Hepatic stellate cell (primary cell): ENCODE data around the gene S100A13.
"Not testable (repeated sequence)": the region's sequence is repeated elsewhere in the genome, so short reads cannot be mapped to it uniquely, and the experiment has no call there.

Experiments
- DNase-seq: peaks from one replicate; pipeline ENCODE4 v3.0.0; 2011; ENCODE audit warnings: low spot score

The S100A13 gene

DNA sequence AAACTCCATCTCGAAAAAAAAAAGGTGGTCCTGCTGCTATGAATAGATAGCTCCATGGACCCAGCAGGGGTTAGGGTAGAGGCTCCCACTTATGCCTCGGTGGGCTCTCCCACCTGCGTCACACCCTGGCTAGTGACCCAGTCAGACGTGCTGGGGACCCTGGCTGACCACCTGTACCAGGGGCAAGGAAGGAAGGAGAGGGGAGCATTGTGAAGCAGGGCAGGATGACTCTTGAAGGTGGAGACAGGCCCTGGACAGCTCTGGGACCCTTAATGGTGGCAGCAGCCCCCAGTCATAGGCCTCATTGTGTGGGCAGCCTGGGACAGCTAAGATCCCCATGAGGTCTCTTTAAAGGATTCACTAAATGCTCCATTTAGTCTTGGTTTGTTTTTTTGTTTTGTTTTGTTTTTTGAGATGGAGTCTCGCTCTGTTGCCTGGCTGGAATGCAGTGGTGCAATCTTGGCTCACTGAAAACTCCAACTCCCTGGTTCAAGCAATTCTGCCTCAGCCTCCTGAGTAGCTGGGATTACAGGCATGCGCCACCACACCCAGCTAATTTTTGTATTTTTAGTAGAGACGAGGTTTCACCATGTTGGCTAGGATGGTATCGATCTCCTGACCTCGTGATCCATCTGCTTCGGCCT is 20.8 kb upstream of the S100A13 start:
- no peak for DNase-seq

DNA sequence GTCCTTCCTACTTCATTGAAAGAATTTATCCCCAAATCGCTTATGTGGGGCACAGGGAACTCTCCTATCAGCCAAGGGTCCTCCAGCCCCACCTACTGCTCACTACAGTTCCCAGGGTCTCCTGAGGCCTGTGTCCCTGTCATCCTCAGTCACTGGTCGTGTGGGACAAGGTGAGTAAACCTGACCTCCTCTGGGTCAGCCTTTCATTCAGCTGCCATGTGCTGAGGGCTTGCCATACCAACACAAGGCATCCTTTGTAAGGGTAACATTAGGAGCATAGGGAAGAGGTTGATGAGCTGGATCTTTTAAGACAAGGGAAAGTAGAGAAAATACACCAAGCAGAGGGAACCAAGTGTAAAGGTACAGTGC is 20.0 kb upstream of the S100A13 start:
- no peak for DNase-seq

DNA sequence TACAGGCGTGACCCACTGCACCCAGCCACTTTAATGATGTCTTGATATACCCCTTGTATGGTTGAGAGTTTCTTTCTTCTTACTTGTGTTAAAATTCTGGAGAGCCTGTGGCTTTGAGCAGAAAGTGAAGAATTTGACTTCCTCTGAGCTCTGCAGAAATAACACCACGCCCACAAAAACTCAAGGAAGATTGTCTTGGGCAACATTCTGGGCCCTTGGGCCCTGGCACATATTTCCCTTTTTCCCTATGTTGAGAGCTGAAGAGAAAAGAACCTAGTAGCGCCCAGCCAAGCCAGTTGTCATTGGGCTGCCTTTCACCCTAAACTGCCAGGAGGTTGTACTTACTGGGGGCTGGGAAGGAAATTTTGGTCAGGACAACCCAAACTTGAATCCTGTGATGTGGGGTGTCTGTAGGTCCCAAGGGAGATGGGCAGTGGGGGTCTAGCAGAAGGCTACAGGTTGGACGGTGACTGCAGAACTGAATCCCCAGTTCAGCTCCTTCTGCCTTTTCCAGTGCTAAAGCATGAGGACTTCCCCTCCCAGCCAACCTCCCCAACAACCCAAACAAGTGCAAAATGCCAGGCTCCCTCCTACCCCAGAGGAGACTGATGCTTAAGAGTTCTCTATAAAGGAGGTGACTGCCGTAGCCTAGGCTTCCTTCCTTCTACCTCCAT is 19.5 kb upstream of the S100A13 start:
- DNase-seq, result no peak

DNA sequence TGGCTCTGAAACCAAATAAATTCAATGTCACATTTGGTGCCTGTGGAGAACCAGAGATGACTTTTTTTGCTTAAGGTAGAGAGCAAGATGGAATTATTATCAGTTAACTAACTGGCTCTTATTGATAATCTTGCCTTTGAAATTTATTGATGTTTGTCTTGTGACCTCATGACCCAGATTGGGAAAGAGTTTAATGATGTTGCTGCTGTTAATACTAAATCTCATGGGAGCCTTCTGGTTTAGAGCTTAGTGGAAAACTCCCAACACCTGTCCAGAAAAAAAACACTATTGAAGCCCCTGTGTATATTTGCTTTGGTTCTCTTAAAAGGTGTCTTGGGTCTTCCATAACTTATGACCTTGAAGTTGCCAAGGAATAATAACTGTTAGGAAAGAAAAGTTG is 16.5 kb upstream of the S100A13 start:
- DNase-seq, result no peak

DNA sequence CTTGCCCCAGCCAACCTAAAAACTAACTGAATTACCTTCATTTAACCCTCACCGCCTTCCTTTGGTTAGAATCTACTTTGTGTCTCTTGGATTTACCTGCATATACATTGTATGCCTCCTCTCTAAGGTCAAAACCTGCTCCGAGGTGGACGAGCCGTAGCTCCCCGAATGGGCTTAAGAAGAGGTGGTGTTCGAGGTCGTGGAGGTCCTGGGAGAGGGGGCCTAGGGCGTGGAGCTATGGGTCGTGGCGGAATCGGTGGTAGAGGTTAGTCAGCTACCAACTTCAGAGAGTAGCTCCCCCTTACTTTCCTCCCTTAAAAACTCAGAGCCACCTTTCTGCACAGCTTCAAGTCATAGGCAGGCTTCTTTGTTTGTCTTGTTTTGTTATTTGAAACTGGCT is 15.8 kb upstream of the S100A13 start:
- no peak for DNase-seq

DNA sequence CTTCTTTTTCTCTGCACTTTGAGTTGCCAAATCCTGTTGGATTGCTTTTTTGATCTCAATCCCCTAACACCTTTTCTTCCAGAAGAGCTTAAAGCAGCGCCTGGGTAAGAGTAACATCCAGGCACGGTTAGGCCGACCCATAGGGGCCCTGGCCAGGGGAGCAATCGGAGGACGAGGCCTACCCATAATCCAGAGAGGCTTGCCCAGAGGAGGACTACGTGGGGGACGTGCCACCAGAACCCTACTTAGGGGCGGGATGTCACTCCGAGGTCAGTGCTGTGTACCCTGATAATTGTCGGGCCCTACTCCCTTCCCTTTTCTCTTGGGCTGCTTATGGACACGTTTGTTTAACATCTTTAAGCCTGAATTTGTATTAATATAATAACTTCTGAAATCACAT is 14.9 kb upstream of the S100A13 start:
- no peak for DNase-seq

DNA sequence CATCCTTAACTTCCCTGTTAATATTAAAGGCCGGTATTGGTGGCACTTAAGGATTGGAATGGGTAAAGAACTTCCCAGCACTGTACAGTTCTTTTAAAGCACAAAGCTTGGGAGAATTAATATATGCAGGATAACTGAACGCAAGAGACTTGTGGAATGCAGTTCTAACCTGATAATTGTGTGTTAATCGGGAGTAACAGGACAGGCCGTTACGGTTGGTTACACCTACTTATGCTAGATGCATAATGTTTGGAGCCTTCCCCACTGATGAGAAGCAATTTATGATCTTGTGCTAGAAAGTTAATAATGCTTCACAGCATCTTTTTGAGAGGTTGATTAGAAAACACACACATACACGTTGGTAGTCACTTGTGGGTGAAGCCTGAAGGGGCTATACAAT is 13.6 kb upstream of the S100A13 start:
- no peak for DNase-seq

DNA sequence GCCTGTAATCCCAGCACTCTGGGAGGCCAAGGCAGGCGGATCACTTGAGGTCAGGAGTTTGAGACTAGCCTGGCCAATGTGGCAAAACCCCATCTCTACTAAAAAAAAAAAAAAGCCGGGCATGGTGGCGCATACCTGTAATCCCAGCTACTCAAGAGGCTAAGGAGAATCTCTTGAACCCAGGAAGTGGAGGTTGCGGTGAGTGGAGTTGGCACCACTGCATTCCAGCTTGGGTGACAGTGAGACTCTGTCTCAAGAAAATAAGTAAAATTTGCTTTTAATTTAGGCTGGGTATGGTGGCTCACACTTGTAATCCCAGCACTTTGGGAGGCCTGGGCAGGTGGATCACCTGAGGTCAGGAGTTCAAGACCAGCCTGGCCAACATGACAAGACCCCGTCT is 12.9 kb upstream of the S100A13 start:
- DNase-seq, result not testable (repeated sequence)

DNA sequence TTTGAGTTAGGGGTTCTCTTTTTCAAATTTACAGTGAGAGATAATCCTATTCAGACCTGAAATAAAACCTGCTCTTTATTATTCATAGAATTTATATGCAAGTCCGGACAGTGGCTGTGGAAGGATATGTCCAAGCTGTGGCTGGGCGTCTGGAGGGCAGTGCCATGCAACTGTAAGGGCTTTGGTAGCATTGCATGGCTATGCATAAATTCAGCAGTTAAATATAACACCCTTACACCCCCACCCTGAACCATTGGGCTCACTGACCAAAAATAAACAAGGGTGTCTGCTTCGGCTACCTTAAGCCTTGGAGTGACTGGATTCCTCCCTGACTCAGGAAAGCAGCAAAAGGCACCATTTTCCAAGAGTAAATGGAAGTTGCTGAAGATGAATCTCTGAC is 12.0 kb upstream of the S100A13 start:
- DNase-seq, result no peak

DNA sequence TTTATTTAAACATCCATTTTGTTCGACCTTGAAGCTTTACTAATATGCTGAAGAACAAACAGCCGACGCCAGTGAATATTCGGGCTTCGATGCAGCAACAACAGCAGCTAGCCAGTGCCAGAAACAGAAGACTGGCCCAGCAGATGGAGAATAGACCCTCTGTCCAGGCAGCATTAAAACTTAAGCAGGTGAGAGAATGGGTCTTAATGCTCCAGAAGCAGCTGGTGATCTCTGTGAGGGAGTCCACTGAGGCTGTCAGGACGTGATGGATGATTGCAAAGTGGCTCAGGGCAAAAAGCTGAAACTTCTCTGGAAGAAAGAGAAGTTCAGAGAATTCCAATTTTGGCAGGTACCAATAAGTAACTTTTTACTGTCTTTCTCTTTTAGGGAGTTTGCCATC is 11.0 kb upstream of the S100A13 start:
- DNase-seq, result no peak

DNA sequence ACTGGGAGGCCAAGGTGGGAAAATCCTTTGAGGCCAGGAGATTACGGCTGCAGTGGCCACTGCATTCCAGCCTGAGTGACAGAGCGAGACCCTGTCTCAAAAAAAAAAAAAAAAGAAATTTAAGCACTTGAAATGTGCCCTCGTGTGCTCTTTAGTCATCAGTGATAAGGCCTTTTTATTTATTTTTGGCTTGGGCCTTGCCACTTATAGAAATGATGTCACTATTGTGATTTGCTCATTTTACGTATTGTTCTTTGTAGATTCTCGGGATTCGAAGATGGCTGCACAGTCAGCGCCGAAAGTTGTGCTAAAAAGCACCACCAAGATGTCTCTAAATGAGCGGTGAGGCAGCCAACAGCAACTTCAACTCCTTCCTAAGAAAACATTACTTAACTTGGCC is 9.0 kb upstream of the S100A13 start:
- DNase-seq, result no peak

DNA sequence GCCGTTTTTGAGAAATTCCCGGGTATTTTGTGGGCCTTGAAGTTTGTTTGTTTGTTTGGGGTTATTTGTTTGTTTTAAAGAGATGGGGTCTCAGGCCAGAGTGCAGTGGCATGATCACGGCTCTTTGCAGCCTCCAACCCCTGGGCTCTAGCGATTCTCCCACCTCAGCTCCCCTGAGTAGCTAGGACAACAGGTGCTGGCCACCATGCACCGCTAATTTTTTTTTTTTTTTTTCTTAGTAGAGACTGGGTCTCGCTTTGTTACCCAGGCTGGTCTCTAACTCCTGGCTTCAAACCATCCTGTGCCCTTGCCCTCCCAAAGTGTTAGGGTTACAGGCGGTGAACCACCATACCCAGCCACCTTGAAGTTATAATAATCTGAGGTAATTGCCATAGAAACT is 8.6 kb upstream of the S100A13 start:
- no peak for DNase-seq

DNA sequence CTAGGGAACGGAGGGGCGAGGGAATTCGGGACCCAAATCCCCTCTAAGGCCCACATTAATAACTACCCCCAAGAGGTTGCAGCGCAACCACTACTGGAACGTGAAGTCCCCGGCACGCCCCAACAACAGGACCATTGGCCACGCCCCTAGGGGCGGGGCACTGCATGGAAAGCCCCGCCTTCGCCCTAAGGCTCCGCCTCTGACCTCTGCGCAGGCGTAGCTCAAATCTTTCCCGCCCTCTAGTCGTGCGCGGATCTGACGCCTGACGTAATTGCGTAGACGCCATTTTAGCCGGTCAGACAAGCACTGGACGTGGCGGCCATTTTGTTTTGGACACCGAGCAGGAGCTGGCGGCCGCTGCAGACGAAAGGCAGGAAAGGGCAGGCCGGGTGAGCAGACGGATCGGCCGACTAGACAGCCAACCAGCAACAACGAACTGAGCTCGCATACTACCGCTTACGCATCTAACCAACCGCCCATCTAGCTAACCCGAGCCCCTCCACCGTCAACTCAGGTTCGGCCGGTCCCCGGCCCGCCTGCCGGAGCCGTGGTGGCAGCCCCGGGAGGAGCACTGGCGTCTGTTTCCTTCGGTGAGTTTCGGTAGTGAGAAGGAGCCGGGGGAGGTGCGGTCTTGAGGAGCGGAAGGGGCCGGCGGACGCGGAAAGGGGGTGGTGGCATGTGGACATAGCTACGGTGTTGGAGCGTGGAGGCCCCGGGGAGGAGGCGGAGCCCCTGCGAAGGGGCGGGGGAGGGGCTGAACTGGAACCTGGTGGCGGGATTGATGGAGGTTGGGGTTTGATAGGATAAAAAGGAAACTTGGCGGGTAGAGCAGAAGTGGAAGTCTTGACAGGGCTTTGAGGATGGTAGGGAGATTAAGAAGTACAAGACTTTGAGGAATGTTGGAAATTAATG is 6.7 kb upstream of the S100A13 start, which contains the start of gene CHTOP:
TSS of gene CHTOP (plus strand) at position 313 of the 912 bp plus-strand sequence. CDS start 2,523 bp downstream, outside the sequence.
- DNase-seq, result peak; percentile 98

DNA sequence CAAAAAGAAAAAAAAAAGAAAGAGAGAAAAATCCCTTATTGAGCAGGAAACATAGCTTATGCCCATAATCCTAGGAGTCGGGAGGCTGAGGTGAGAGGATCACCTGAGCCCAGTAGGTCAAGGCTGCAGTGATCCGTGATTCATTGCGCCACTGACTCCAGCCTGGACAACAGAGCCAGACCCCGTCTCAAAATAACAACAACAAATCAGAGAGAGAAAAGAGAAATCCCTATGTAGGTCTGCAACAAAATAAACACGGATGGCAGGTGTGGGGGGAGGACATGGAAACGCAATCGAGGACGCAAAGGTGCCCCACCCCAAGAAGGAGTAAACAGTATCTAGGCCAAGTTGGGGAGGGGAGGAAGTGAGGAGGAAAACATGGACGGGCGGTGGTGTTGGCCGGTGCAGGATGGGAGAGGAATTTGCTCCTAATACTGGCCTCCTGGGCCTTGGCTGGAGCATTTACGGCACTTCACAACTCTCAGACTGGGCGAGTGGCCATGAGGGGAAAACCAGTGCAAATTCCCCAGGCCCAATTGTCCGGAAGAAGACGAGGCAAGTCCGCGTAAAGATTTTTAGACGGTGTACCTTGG is 6.0 kb upstream of the S100A13 start:
- DNase-seq, result no peak

DNA sequence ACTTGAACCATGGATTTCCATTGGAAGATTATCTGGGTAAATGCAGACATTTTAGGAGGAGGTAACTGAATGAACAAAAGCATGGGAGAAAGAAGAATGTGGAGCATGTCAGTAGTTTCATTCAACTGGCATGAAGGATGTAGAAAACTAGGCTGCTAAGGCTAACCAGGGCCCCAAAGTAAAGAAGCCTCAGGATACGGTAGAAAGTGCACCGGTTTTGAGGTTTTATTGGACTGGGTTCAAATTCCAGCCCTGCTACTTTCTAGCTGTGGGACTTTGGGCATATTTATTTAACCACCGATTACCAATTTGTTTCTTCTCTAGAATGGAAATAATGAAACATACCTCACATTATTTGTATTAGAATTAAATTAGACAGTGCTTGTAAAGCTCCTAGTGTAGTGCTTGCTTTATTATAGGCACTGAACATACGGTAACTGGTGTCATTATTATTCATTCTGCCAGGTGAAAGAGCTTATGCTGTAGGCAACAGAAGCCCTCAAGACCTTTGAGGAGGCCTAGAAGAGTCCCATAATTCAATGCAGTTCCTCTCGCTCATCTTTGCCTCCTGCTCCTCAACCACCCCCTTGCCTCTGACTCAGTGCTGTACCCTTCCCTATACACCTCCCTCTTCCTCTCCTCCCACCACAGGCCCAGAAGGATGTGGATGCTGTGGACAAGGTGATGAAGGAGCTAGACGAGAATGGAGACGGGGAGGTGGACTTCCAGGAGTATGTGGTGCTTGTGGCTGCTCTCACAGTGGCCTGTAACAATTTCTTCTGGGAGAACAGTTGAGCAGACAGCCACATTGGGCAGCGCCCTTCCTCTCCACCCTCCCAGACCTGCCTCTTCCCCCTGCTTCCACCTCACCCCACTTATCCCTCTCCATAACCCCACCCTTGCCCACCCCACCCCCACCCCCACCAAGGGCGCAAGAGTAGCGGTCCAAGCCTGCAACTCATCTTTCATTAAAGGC is 4.0 kb upstream of the S100A13 start:
- no peak for DNase-seq

DNA sequence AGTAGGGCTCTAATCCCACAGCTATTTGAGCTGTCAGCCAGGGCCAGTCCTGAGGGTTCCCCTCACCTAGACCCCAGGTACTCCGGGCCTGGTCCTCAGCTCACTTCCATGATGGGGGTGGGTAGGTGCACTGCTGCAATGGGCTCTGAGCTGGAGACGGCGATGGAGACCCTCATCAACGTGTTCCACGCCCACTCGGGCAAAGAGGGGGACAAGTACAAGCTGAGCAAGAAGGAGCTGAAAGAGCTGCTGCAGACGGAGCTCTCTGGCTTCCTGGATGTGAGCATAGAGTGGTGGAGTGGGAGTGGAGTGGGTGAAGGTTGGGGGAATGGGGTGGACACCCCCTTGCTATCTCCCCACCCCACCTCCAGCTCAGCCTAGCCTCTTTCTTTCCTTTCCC is 3.1 kb upstream of the S100A13 start:
- DNase-seq, result no peak

DNA sequence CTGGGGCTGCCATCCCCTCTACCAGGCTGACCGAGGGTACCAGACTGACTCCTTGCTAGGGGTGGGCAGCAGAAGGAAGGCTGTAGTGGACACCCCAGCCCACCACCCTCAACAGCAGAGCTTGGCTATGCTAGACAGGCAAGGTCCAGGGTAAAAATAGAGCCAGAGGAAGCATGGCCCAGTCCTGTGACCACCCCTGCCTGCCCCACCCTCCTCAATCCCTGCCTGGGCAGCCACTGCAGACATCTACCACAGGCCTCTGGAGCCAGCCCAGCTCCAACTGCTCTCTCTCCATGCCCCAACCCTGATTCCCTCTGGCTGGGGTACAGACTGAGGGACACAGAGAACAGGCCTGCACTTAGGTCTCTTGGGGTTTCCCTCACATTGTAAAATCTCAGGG is 2.7 kb upstream of the S100A13 start:
- no peak for DNase-seq

DNA sequence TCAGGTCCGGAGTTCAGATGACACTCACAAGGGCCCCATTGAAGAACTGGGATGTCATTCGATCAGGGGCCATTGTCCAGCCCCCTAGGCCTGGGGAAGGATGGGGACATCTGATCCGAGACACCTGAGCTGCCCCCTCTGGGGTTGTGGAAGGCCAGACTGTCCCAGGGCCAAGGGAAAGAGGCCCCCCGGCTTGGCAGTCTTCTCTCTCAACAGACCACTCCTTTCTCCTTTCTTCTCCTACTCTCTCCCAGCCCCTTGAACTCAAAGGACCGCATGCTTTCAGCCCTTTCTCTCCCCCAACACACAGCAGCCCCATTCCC is 2.0 kb upstream of the S100A13 start:
- DNase-seq, result no peak

DNA sequence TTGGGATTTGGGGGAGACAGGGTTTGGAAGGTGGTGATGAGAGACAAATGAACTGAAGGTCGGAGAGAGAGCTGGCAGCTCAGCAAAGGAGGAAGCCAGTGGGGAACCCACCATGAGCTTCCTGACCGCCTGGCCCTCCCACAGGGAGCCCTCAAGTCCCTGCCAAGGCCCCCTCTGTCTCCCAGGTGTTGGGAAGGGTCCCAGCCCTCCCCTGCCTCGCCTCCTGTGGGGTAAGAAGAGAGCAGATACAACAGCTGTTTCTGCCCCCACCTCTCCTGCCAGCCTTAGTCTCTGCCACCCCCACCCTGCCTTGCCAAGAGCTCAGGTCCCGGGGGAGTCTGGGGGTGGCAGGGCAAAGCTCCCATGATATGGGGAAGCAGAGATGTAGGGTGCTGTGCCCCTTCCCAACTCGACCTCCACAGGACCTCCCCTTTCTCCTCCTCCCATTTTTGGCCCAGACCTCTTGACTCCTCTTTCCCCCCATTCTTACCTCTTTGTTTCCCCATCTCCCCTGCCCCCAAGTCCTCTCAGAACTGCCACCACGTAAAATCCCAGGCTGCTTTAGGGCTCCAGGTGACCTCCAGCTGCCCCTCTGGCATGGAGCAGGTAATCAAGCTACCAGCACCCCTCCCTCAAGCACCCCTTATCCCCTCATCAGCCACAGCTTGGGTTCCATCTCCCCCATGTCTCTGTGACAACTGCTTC is 1.5 kb upstream of the S100A13 start:
- no peak for DNase-seq

DNA sequence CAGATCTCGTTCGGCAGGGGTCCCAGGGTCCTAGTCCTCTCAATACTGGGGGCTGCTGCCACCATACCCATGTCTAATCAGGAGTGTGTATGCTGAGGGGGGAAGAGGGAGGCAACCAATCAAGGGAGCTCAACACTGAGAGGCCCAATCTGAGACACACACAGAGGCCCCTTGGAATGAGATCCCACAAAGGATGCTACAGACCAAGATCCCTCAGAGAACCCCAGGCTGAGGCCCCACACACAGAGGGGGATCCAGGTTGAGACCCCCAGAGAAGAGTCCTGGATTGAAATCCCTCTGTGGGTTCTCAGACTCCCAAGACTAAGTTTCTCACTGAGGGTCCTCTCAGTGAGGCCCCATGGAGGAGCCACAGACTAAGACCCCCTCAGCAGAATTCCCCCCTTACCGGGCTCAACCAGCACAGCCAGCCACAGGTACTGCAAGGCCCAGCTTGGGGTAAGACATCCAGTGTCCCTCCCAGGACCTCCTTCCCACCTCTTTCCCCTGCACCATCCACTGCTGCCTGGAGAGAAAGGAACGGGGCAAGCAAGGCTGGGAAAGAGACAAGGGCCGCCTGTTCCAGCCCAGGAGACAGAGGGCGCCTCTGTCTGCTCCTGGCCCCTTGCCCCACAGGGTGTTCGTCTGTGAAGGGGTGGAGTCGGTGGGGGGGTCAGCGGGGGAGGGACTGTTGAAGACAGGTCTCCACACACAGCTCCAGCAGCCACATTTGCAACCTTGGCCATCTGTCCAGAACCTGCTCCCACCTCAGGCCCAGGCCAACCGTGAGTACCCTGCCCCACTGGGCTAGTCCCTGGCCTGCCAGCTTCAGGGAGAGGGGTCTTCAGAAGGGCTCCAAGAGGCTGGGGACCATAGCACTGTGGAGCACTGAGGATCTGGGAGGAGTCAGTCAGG is 666 bp upstream of the S100A13 start, which contains the start of gene S100A1:
TSS of gene S100A1 (plus strand) at position 720 of the 912 bp plus-strand sequence. CDS start 2,088 bp downstream, outside the sequence.
- no peak for DNase-seq
